HepG2 (cell line): ENCODE data around the gene ALDH9A1. TPM values are rescaled to one million over a fixed set of nuclear protein-coding genes. Genes with fewer than 3 reads are reported as not detected.

Experiments
- E2F5 ChIP-seq: sonication (generic); formaldehyde crosslinking; conservative IDR thresholded peaks from 2 replicates; pipeline ENCODE4 v1.4.0; 2020; ENCODE audit warnings: missing genetic modification reagents
- EHMT2 ChIP-seq: fragments of 200-600 bp; sonication (generic); IDR thresholded peaks from 2 replicates; pipeline ENCODE4 v1.7.0; 2017; ENCODE audit warnings: antibody characterized with exemption, low read depth, low read length, borderline replicate concordance
- FOXP1 ChIP-seq, 2 experiments: fragments of 450-650 bp in 1 of 2; IDR thresholded peaks; 2 replicates each; pipeline ENCODE4 v1.6.1; 2017 to 2018; ENCODE audit warnings: antibody characterized with exemption in 1 of 2
- HDAC6 ChIP-seq: fragments of 200-600 bp; sonication (generic); IDR thresholded peaks from 2 replicates; pipeline ENCODE4 v1.7.0; 2017; ENCODE audit warnings: mild to moderate bottlenecking, antibody characterized with exemption, low read length, low read depth
- PHF21A ChIP-seq: sonication (generic); formaldehyde crosslinking; IDR thresholded peaks from 2 replicates; pipeline ENCODE4 v1.5.0; 2020; ENCODE audit warnings: mild to moderate bottlenecking, missing genetic modification reagents
- PRDM4 ChIP-seq: sonication (generic); formaldehyde crosslinking; IDR thresholded peaks from 2 replicates; pipeline ENCODE4 v1.9.0; 2021; ENCODE audit warnings: missing genetic modification reagents, borderline replicate concordance
- RAD21 ChIP-seq: fragments of 450-650 bp; formaldehyde crosslinking; IDR thresholded peaks from 2 replicates; pipeline ENCODE4 v1.5.0; 2020; ENCODE audit warnings: mild to moderate bottlenecking
- SKIL ChIP-seq: sonication (generic); formaldehyde crosslinking; IDR thresholded peaks from 2 replicates; pipeline ENCODE4 v1.8.0; 2022; ENCODE audit warnings: missing genetic modification reagents, mild to moderate bottlenecking, moderate library complexity, borderline replicate concordance
- SMARCE1 ChIP-seq: fragments of 450-650 bp; IDR thresholded peaks from 2 replicates; pipeline ENCODE4 v1.6.1; 2017; ENCODE audit warnings: borderline replicate concordance
- SRSF9 ChIP-seq: fragments of 200-400 bp; formaldehyde crosslinking; IDR thresholded peaks from 2 replicates; pipeline ENCODE4 v1.6.1; 2018; ENCODE audit warnings: borderline replicate concordance, mild to moderate bottlenecking, low read depth, low read length; ENCODE audit not compliant: insufficient read depth, poor library complexity, severe bottlenecking
- SRY ChIP-seq: sonication (generic); formaldehyde crosslinking; IDR thresholded peaks from 2 replicates; pipeline ENCODE4 v1.8.0; 2022; ENCODE audit warnings: mild to moderate bottlenecking, missing genetic modification reagents
- ZNF331 ChIP-seq: sonication (generic); formaldehyde crosslinking; IDR thresholded peaks from 2 replicates; pipeline ENCODE4 v1.4.0; 2020; ENCODE audit warnings: missing genetic modification reagents
- ZNF446 ChIP-seq: sonication (generic); formaldehyde crosslinking; IDR thresholded peaks from 2 replicates; pipeline ENCODE4 v1.5.0; 2020; ENCODE audit warnings: mild to moderate bottlenecking, missing genetic modification reagents
- ZNF569 ChIP-seq: sonication (generic); formaldehyde crosslinking; IDR thresholded peaks from 2 replicates; pipeline ENCODE4 v1.5.0; 2020; ENCODE audit warnings: mild to moderate bottlenecking, missing genetic modification reagents, moderate library complexity, borderline replicate concordance
- ZSCAN22 ChIP-seq: sonication (generic); formaldehyde crosslinking; IDR thresholded peaks from 2 replicates; pipeline ENCODE4 v1.4.0; 2020; ENCODE audit warnings: mild to moderate bottlenecking, missing genetic modification reagents
- polyA plus RNA-seq, 8 experiments: library from polyadenylated mRNA; depleted of rRNA in 3 of 8; stranded (reverse) in 7 of 8; unstranded in 1 of 8; fragments of >200 nt; fragmentation: Illumina TruSeq in 4 of 8; extraction: Trizol in 4 of 8; gene quantifications; 2 replicates each; pipeline versions ENCODE4 v1.2.1 to v1.2.3, GENCODE V29; 2011 to 2016; ENCODE audit warnings: low read depth in 4 of 8, missing spikeins in 1 of 8, mixed read lengths in 1 of 8; ENCODE audit not compliant: insufficient read depth in 1 of 8
- total RNA-seq, 5 experiments: library from RNA; depleted of rRNA; stranded (reverse); fragments of >200 nt; fragmentation: Illumina TruSeq; extraction: Trizol; gene quantifications; 2 replicates each; pipeline ENCODE4 v1.2.3, GENCODE V29; 2016; ENCODE audit warnings: low read depth in 1 of 5
- TF ChIP-seq, protein P1 (sequence below): sonication (generic); formaldehyde crosslinking; IDR thresholded peaks from 2 replicates; pipeline ENCODE4 v1.4.0; 2020; ENCODE audit warnings: missing genetic modification reagents

ALDH9A1 gene
- total and polyA plus RNA-seq, 2 of the 13 experiments (the other 11 are each of a cell fraction or from before 2014, with no cell fraction given) = 27.5 to 38.5 TPM

- TF ChIP-seq PRDM4 (peak; percentile 63; the same call in 1 of the 2 replicates), SRSF9 (no peak), ZNF569 (no peak), ZNF331 (CRISPR knock-in tag) (peak; percentile 62), FOXP1 (IDR thresholded peaks at IDR 0.05) (no peak), FOXP1 (CRISPR knock-in tag; IDR thresholded peaks at IDR 0.05) (no peak), ZNF446 (no peak), E2F5 (CRISPR knock-in tag) (peak; percentile 28; the same call in 1 of the 2 replicates), SMARCE1 (no peak), EHMT2 (no peak), SRY (CRISPR knock-in tag) (peak; percentile 64; the same call in 1 of the 2 replicates), HDAC6 (no peak), RAD21 (CRISPR knock-in tag) (no peak), ZSCAN22 (CRISPR knock-in tag) (no peak), SKIL (CRISPR knock-in tag) (no peak), PHF21A (CRISPR knock-in tag) (peak; percentile 42; the same call in 1 of the 2 replicates)
- TF ChIP-seq, protein P1, sequence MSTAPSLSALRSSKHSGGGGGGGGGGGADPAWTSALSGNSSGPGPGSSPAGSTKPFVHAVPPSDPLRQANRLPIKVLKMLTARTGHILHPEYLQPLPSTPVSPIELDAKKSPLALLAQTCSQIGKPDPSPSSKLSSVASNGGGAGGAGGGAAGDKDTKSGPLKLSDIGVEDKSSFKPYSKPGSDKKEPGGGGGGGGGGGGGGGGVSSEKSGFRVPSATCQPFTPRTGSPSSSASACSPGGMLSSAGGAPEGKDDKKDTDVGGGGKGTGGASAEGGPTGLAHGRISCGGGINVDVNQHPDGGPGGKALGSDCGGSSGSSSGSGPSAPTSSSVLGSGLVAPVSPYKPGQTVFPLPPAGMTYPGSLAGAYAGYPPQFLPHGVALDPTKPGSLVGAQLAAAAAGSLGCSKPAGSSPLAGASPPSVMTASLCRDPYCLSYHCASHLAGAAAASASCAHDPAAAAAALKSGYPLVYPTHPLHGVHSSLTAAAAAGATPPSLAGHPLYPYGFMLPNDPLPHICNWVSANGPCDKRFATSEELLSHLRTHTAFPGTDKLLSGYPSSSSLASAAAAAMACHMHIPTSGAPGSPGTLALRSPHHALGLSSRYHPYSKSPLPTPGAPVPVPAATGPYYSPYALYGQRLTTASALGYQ = no peak
Observed at GRCh38 chr1:165630629-165631341, 67.6 kb downstream of the ALDH9A1 start, which contains the start of gene MGST3 (continued).
